Activated T-cell treated with anti-CD3 and anti-CD28 coated beads for 1 hour (primary cell): ENCODE measurements around the gene MYH6.
"Not testable (repeated sequence)": the region's sequence is repeated elsewhere in the genome, so short reads cannot be mapped to it uniquely, and the experiment has no call there.

Experiments used
- DNase-seq: peaks from one replicate; pipeline ENCODE4 v3.0.0-alpha.2; 2020; ENCODE audit warnings: low read depth

The MYH6 gene

DNA sequence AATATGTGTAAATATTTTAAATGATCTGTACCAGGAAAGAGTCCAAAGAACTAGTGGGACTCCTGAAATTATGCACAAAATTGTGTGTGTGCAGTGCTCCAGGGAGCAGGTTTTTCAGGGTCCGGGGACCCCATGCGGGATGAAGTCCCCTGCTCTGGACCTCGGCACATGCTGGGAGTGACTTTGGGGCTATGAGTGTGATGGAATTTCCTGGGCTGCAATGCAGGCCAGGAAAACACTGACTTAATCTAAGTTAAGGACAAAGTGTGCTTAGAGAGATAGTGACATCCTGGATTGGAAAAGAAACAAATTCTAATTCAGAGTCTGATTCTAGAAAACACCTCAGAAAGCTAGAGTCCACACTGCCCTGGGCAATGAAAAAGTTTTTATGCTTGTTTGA, 6.2 kb upstream of the MYH6 start:
- no peak for DNase-seq

DNA sequence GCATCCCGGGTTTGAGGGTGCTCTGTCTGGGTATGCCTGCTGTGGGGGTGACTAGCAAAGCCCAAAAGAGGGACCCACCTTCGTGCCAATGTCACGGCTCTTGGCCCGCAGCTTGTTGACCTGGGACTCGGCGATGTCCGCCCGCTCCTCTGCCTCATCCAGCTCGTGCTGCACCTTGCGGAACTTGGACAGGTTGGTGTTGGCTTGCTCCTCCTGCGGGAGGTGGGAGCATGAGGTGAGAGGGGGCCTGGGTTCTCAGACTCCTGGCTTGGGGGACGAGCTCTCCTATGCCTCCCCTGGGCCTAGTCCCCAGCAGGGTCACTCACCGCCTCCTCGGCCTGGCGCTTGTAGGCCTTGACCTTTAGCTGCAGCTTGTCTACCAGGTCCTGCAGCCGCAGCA, 5.6 kb upstream of the MYH6 start:
- no peak for DNase-seq

DNA sequence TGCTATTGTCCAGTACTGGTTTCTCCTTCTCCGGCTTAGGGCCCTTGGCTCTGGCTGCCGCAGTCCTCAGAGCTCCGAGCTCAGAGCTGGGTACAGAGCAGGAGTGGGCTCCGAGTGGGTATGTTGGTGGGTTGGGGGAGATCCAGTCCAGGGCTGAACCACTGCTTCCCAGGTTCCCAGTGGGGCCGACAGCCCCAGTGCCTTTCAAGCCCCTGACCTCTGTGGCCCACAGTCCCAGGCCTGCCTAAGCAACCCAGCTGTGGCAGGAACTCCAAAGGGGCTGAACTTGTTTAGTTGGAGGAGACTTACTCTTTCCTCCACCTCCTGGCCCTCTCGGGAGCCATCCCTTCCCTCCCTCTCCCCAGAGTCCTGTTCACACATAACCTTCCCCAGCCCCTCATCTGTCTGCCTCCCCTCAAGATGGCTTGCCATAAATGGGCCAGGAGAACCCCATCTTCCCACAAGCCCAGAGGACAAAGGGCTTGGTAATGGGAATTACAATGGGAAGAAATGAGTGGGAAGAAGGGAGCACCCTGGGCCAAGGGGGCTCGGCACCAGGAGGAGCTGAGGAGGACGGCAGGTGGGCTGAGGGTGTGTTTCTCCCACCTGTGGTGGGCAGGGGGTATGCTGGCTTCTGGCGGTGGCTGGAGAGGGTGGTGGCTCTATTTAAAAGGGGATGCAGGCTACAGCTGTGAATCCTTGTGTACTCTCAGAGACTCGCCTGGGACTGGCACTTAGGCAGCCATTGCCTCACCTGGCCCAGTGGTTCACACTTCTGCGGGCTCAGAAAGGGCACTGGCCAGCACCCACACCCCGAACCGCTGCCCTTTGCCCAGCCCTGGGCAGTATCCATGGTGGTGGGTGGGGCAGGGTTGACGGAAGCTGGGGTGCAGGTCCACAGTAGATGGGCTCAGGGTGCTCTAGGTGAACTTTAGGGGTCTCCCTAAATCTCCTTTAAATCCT, 3.8 kb upstream of the MYH6 start:
- no peak for DNase-seq

DNA sequence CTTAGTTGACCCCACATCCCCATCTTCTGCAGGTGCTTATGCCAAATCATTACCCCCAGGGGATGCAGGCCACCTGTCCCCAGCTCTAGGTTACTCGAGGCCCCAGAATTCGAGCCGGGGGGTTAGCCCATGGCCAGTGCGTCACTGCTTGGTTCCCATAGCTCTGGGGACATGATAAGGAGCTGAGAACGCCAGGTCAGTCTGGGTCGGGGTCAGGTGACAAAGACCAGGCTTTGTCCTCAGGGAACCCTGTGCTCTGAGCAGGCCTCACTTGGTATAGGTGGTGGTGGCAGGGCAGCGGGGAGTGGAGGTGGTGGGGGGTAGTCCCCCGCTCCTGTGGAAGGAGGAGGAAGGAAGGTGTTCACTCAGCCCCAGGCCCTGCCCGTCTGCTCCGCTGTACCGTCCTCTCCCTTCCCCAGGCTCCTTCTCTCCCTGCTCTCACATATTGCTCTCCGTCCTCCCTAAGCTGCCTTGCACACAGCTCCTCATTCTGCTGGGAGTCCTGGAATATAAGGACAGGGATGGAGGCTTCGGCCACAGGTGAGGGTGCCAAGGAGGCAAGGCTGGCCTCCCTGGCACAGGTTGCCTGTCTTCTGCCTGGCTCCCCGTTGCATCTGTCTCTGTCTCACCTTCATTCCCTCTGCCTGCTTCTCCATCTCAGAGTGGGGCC, 2.0 kb upstream of the MYH6 start:
- no peak for DNase-seq

DNA sequence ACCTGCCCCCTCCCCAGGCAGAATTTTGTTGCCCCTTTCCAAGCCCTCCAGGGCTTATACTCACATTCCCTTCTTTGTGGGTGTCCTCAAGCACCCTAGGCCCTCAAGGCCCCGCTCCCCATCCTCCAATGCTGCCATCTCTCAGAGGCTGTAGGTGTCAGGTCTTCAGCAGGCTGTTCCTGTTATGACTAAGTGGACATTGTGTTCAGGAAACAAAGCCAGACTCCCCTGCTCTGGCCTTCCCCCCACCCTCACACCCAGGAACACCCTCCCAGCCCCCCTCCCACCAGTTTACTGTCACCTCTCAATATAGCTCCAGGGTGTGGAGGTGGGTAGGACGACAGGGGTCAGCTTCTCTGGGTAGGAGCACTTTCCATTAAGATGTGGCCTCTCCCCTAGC, 1.4 kb upstream of the MYH6 start:
- DNase-seq: no peak

DNA sequence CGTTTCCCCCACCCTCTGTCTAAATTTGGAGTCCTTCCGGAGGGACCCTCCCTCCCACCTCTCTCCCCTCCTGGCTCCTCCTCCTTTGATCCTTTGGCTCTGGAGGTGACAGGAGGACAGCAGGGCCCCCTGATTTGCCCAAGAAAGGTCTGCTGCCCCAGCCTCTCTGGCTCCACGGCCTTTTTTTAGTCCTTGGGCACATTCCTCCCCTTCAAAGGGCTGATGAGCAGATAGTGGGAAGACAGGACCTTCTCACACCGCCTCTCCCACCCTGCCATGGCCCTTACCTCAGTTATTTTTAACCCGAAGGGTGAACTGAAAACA, 196 bp upstream of the MYH6 start:
- no peak for DNase-seq

DNA sequence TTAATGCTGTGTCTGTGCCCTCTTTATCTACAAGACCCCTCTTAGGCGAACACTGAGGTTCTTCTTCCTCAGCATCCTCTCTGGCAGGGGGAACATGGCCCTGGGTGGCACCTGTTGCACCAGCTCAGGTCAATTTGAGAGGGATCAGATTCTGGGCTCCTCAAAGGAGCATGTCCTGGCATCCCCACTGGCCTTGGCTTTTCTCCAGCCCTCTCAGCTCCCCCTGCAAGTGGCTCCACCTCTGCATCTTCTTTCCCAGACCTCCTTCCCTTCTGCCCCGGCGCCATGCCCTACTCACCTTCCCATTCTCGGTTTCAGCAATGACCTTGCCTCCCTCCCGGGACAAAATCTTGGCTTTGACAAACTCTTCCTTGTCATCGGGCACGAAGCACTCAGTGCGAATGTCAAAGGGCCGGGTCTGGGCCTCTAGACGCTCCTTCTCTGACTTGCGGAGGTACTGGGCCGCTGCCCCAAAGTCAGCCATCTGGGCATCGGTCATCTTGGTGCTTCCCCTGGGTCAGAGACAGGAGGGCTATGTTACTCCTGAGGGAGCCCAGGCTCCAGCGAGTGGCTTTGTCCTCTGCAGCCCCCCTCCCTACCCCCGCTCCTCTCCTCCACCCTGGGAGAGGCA, 1.2 kb downstream of the MYH6 start:
- no peak for DNase-seq

DNA sequence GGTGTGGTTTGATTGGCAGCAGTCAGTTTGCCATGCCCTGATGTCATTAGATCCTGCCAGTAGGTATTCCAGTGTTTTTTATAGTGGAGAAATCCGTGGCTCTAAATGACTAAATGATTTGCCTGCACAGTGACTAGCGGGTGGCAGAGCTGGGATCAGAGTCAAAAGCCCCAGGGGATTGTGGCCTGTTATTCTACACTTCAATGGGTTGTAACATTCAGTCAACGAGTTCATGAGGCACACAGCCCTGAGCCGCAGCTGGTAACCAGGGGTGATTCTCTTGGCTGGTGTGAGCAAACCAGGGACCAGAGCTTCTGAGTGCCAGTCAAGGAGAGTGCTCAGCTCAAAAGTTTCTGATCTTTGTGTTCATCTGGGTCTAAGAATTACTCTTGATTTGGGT, 1.8 kb downstream of the MYH6 start:
- no peak for DNase-seq

DNA sequence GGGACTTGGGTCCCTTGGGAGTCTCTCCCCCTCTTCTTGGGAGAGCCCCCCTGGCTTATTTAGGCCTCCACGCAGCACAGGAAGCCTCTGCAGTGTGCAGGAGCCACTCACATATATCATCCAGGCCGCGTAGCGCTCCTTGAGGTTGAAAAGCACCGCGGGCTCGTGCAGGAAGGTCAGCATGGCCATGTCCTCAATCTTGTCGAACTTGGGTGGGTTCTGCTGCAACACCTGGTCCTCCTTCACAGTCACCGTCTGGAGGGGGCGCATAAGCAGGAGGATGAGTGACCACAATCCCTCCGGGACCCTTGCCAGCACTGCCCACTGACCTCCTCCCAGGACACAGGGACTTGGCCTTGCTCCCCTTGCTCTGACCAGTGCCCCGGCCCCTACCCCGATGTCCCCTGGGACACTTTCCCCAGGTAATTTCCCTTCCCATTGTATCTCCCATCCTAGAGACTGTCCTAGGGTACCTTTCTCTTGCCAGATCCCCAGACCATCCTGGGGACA, 2.5 kb downstream of the MYH6 start:
- DNase-seq: no peak

DNA sequence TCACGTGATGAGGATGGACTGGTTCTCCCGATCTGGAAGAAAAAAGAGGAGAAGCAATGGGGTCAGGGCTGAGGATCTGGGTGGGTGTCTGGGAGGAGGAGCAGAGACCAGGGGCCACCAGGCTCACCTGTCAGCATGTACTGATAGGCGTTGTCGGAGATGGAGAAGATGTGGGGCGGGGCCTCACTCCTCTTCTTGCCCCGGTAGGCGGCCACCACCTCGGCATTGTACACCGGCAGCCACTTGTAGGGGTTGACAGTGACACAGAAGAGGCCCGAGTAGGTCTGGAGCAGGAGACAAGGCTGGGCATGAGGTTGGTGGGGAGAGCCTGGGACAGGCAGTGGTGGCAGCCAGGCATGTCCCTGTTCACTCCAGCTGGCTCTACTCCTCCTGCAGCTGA, 3.0 kb downstream of the MYH6 start:
- no peak for DNase-seq

DNA sequence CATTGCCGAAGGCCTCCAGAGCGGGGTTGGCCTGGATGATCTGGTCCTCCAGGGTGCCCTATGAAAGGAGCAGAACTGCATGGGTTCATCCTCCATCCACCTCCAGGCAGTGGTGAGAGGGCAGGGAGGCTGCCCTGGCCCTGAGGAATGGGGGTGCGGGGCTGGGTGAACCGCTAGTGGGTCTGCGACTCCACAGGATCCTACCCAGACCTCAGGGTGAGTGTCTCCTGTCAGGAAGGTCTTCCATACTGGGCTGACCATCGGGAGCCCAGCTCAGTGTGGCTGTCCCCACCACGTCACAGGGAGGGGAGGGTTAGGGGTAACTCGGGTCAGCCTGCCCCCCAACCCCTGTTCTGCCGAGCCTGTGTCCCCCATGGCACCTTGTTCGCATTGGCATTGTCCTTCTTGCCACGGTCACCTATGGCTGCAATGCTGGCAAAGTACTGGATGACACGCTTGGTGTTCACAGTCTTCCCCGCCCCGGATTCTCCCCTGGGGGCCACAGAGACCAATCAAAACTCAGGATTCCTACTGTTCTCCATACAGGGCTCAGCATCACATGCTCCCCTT, 3.7 kb downstream of the MYH6 start:
- DNase-seq: no peak

DNA sequence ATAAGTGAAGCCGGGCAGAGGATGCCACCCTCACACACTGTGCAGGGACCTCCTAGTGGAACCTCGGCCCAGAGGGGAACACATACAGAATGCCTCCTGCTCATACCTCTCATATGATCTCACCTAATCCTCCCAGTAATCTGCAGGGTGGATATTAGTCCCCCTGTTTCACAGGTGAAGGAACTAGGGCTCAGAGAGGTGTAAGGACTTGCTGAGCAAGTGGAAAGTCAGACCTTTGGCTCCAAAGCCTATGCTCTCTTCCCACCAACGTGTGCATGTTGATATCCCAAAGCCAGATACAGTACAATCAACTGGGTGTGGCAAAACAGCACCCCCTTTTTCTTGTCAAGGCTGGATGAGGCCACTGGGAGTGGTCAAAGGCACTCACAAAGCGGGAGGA, 4.2 kb downstream of the MYH6 start:
- DNase-seq: no peak

DNA sequence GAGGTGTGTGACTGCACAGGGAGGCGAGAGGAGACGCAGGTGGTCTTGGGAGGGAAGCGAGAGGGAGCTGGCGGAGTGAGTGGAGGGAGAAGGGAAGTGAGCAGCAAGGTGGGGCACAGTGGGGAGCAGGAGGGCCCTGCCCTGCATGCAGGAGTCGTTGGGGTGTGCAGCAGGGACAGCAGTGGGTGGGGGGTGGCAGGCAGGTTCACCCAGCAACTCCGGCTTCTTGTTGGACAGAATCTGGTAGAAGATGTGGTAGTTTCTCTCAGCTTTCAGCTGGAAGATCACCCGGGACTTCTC, 5.0 kb downstream of the MYH6 start:
- no peak for DNase-seq

DNA sequence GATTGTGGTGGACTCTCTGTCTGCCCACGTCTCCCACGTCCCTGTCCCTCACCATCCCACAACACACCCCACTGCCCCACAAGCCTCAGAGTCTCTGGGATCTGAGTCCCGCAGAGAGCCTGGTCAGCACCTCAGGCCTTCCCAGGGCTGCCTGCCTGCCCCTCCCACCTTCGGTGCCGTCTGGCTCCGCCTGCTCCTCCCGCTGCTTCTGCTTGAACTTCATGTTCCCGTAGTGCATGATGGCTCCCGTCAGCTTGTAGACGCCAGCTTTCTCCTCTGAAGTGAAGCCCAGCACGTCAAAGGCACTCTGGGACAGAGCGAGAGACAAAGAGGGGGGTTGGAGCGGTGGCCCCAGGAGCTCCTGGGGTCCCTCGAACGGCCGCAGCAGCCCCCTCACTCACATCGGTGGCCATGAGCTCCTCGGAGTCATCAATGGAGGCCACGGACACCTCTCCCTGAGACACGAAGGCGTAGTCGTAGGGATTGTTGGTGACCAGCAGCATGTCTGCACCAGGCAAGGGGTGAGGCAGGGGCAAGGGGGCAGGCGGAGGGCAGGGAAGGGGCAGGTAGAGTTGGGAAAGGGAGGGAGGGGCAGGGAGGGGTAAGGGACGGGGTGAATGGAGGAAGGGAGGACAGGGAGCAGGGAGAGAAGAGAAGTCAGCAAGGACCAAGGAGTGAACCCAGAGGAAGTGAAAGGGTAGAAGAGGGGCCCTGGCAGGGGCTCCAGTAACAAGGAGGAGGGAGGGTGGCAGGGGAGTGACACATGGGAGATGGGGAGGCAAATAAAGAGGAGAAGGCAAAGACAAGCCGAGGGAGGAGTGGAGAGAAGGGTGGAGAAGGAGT, 5.6 kb downstream of the MYH6 start:
- DNase-seq: no peak

DNA sequence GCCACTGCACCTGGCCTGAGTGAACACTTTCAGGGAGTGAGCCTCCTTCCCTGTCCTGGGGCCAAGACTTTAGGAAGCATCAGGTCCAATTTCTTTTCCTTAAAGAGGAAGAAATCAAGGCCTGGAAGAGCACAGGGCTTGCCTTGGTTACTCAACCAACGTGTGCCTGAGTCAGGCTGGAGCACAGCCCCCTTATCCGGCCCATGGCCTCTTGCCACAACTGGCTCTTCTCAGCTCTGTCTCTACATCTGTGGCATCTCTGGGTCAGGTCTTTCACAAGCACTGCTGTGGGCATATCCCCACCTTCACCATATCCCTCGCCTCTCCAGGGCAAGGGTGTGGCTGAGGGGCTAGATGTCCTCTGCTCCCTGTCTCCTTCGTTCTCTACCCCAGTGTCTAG, 6.8 kb downstream of the MYH6 start:
- DNase-seq: no peak

DNA sequence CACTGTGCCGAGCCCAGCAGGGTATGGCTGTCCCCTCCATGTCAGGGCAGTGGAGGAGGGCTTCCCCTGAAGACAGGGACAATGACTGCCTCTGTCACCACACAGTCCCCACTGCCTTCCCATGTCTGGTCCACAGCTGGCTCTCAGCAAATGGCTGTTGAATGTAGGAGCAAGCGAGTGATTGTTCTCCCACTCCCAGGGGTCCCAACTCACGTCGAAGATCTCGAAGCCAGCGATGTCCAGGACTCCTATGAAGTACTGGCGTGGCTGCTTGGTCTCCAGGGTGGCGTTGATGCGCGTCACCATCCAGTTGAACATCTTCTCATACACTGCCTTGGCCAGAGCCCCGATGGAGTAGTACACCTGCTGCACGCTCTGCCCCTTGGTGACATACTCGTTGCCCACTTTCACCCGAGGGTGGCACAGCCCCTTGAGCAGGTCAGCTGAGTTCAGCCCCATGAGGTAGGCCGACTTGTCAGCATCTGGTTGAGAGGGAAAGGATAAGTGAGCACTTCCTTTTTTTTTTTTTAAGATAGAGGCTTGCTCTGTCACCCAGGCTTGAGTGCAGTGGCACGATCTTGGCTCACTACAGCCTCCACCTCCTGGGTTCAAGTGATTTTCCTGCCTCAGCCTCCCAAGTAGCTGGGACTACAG, 7.5 kb downstream of the MYH6 start:
- DNase-seq: not testable (repeated sequence)

DNA sequence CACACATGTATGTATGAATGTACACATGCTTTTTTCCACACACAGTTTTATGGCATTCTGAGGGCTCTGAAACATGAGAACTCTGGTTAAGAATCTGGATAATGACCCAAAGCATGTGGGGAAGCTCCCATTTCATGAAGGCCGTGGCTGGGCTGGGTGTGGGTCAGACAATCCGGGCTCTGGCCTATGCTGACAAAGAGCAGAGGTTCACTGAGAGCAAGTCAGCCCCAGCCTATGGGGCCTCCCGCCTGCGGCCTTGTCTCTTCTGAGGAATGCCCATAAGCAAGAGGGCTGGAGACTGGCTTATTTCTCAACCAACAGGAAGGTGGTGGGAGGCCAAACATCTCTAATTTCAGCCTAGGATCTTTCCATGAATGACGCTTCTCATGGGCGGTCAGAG, 8.5 kb downstream of the MYH6 start:
- no peak for DNase-seq

DNA sequence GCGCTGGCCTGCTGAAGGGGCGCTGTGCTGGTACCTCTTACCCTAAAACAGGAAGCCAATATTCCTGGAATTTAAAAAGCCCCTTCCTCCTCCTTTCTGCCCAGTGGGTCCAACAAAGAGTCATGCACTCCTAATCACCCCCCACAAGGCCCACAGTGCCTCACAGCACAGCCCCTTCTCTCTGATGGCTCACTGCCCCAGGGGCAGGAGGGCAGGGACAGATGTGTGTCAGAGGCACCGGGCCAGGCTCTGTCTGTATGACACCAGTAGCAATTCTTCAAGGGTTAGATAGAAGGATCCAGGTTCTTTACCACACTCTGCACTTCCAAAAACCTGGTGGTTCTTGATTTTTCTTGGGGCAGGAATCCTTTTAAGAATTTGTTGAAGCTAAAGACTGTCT, 8.9 kb downstream of the MYH6 start:
- DNase-seq: no peak

DNA sequence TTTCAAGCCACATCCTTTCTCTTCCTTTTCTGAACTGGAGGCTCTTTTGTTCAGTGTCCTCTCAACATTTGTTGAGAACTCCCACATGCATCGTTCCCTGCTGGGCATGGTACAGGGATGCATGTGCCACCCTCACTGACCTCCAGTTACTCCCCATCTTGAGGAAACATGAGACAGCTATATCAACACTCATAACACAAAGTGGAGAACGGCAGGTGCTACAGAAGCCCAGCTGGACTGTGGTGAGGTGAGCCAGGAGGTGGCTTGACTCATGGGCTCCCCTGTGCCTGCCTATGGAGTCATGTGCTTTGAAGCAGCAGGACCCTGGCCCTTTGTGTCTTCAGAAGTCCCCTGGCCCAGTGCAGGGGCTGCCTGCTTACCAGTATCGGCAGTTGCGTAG, 9.7 kb downstream of the MYH6 start:
- DNase-seq: no peak

DNA sequence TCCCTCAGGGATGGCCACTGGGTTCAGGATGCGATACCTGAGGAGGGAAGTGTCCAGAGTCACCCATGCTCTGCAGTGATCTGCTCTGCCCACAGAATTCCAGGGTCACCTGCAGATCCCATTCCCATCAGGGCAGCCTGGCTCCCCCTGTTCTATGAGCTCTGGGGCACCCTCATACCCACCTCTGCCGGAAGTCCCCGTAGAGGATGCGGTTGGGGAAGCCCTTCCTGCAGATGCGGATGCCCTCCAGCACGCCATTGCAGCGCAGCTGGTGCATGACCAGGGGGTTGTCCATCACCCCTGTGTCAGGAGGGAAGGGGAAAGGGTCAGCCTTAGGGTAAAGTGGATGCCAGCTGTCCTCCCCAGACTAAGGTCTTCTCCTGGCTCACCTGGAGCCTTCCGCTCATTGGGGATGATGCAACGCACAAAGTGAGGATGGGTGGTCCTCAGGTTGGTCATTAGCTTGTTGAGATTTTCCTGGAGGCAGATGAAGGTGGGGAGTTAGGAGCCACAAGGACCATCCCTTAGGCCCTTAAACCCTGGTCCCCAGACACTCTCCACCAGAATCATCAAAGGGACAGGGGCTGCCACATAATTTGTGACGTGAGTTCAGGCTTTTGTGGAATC, 11.2 kb downstream of the MYH6 start:
- DNase-seq: no peak

DNA sequence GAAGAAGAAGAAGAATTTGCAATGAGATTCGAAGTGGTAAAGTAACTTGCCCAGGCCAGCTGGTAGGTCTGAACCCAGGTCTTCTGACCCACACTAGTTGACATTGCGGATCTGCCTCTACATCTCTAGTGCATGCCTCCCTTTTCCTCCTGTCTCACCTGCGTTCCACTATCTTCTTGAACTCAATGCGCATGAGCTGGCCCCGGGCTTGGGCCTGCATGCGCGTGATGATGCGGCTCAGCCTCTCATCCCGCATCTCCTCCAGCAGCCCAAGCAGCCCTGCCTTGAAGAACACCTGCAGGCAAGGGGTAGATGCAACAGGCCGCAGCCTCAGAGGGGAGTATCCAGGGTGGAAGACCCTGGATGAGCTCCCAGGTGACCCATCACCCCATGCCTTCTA, 11.9 kb downstream of the MYH6 start:
- DNase-seq: no peak
